Measurements from ENCODE around the gene NBPF1. TPM values are rescaled to one million over a fixed set of nuclear protein-coding genes. Genes with fewer than 3 reads are reported as not detected.
"Not testable (repeated sequence)": the region's sequence is repeated elsewhere in the genome, so short reads cannot be mapped to it uniquely, and the experiment has no call there.

The NBPF1 gene
- total RNA-seq, 1 experiment from 2014 or later = 45.4 TPM

DNA sequence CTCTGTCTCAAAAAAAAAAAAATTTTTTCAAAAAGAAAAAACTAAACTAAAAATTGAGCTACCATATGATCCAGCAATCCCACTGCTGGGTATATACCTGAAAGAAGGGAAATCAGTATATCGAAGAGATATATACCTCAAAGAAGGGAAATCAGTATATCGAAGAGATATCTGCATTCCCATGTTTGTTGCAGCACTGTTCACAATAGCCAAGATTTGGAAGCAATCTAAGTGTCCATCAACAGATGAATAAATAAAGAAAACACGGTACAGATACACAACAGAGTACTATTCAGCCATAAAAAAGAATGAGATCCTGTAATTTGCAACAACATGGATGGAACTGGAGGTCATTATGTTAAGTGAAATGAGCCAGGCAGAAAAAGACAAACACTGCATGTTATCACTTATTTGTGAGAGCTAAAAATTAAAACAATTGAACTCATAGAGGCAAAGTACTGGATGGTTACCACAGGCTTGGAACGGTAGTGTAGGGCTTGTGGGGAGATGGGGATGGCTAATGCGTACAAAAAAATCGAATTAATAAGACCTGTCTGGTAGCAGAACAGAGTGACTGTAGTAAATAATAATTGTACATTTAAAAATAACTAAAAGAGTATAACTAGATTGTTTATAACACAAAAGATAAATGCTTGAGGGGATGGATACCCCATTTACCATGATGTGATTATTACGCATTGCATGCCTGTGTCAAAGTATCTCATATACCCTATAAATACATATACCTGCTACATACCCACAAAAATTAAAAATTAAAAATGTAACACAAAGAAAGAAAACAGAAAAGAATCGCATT, 28.0 kb upstream of the NBPF1 start:
- H4K20me1 ChIP-seq (ENCODE audit: insufficient read depth); H3K4me3 ChIP-seq; H3K27me3 ChIP-seq (ENCODE audit: insufficient read depth, low read depth); H3F3A ChIP-seq (ENCODE audit: insufficient read depth, low read depth); BruUV-seq (replicated peaks); intact Hi-C loops (cut with micrococcal nuclease; ENCODE audit: unreplicated experiment); CTCF ChIA-PET; H3K9me3 ChIP-seq (ENCODE audit: insufficient read depth, low read depth); H3K27ac ChIP-seq; H3K9me2 ChIP-seq (ENCODE audit: insufficient read depth); H3K36me3 ChIP-seq (ENCODE audit: low read depth); H3K4me2 ChIP-seq; H2AFZ ChIP-seq: not testable (repeated sequence)
- peak in 1 of 2 experiments; percentile 26 for DNase-seq
- POLR2A ChIA-PET (ENCODE audit: unreplicated experiment) = interaction anchor here (0.6 kb wide), 1 partner anchor 274 kb away, joined by 4 read pairs; no protein-coding TSS in a partner anchor
- Histone ChIP-seq H3K79me2 (ENCODE audit: low read depth) (peaks cover 33% of the 10 kb centered on the region), H3K4me1 (replicated peaks; ENCODE audit: insufficient read depth) (peaks cover 17% of the 10 kb centered on the region)

DNA sequence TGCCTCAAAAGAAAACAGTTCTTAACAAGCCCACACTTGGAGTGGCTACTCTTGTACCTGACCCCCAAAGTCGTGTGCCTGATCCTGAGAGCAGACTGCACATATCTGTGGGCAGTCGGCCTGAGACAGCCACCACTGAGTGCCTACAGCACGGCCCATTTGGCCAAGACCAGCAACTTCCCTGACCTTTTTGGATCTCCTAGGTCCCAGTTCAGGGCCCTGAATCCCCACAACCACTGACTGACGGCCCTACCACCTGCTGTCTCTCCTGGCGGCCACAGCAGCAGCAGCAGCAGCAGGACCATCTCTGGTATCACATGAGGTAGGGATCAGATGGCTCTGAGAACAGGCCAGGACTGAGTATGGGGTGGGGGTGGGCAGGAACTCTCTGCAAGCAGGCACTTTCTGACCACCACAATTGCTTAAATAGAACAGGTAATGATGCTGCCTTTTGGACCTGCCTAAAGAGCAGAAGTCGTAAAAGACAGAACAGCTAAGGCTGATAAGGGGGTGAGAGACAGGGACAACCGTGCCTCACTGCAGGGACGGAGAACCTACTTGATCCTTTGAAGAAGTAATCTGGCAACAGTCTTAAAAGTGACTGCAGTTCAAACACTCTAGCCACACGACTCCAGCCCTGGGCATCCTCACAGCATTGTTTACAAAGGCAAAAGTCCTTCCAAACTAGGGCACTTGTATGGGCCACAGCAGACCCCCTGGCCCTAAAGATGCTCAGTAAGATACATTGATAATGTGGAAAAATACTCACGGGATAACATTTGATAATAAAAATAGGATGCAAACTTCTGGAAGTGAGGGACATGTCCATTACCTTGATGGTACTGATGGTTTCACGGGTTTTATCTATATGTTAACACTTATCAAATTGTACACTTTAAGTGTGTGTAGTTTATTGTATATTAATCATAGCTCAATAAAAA, 26.0 kb upstream of the NBPF1 start:
- intact Hi-C loops (cut with micrococcal nuclease; ENCODE audit: unreplicated experiment); BruUV-seq (replicated peaks); H3K27me3 ChIP-seq (ENCODE audit: insufficient read depth, low read depth); H4K20me1 ChIP-seq (ENCODE audit: insufficient read depth); H3K4me1 ChIP-seq (replicated peaks; ENCODE audit: insufficient read depth); H2AFZ ChIP-seq; H3K9me2 ChIP-seq (ENCODE audit: insufficient read depth); H3F3A ChIP-seq (ENCODE audit: insufficient read depth, low read depth); H3K27ac ChIP-seq; H3K4me2 ChIP-seq; CTCF ChIA-PET; H3K4me3 ChIP-seq; H3K36me3 ChIP-seq (ENCODE audit: low read depth); H3K9me3 ChIP-seq (ENCODE audit: insufficient read depth, low read depth): not testable (repeated sequence)
- H3K79me2 ChIP-seq (ENCODE audit: low read depth) = peaks cover 32% of the 10 kb centered on the region
- DNase-seq = peak in 1 of 2 experiments; percentile 33
- POLR2A ChIA-PET (ENCODE audit: unreplicated experiment) = interaction anchor here (0.6 kb wide), 1 partner anchor 11 kb away, joined by 6 read pairs; no protein-coding TSS in a partner anchor

DNA sequence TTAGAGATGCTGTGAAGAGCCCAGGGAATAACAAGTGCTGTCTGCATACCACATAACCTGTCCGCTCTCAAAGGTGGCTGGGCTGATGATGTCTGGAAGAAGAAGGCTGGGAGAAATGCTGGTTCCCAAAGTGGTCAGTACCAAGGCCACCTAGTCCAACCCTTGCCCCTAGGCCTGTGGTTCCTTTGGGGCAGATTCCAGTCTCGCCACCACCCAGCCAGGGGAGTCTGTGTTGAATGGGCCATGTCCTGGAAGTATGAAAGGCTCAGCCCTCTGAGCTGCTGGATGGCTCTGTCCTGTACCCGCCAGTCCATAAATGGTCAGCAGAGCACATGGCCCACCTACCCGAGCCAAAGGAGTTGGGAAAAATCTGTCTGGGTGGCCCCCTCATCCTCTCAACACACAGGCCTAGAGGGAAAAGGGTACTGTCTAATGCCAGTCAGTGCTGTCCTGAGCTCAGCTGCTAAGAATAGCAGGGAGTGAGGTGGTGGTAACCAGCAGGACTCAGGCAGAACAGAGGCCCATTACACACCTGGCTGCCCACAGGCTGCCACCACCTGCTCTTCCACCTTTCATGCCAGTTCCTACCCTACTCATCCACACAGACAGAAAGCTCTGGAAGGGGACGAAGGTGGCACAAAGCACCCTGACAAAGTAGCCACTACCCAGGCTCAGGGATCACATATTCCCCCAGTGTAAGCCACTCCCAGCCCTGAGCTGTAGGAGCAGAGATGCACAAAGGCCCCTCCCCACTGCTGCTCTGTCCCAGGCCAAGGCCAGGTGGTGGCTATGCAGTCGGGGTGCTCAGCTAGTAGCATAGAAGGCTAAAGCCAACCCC, 24.8 kb upstream of the NBPF1 start:
- CTCF ChIA-PET; BruUV-seq (replicated peaks): not testable (repeated sequence)

DNA sequence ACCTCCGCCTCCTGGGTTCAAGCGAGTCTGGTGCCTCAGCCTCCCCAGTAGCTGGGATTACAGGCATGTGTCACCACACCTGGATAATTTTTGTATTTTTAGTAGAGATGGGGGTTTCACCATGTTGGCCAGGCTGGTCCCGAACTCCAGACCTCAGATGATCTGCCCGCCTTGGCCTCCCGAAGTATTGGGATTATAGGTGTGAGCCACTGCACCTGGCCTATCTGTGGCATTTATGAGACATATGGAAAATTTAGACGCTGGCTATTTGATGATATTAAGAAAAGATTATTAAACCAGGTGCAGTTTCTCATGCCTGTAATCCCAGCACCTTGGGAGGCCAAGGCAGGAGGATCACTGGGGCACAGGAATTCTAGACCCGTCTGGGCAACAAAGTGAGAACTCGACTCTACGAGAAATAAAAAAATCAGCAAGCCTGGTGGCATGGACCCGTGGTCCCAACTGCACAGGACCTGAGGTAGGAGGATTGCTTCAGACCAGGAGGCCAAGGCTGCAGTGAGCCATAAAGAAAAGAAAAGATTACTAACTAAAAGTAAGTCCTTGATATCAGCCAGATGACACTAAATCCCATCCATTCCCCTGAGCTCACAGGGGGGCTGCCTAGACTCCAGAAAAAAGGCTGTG, 23.3 kb upstream of the NBPF1 start:
- intact Hi-C loops (cut with micrococcal nuclease; ENCODE audit: unreplicated experiment); H3K9me2 ChIP-seq (ENCODE audit: insufficient read depth); H3K27me3 ChIP-seq (ENCODE audit: insufficient read depth, low read depth); H3K4me2 ChIP-seq; POLR2A ChIA-PET (ENCODE audit: unreplicated experiment); H3K4me1 ChIP-seq (replicated peaks; ENCODE audit: insufficient read depth); H3K36me3 ChIP-seq (ENCODE audit: low read depth); CTCF ChIA-PET; H2AFZ ChIP-seq; H3K4me3 ChIP-seq; H3F3A ChIP-seq (ENCODE audit: insufficient read depth, low read depth); H4K20me1 ChIP-seq (ENCODE audit: insufficient read depth); H3K9me3 ChIP-seq (ENCODE audit: insufficient read depth, low read depth); BruUV-seq (replicated peaks); H3K27ac ChIP-seq: not testable (repeated sequence)
- H3K79me2 ChIP-seq (ENCODE audit: low read depth) = peaks cover 14% of the 10 kb centered on the region
- DNase-seq = peak in 1 of 2 experiments; percentile 21

More for the DNA sequence above, 24.8 kb upstream of the NBPF1 start:
- POLR2A ChIA-PET (ENCODE audit: unreplicated experiment); H3K4me2 ChIP-seq; H3K9me2 ChIP-seq (ENCODE audit: insufficient read depth); H2AFZ ChIP-seq; H3K27ac ChIP-seq; H3K36me3 ChIP-seq (ENCODE audit: low read depth); intact Hi-C loops (cut with micrococcal nuclease; ENCODE audit: unreplicated experiment); H3K9me3 ChIP-seq (ENCODE audit: insufficient read depth, low read depth); H4K20me1 ChIP-seq (ENCODE audit: insufficient read depth); H3K4me3 ChIP-seq; H3K4me1 ChIP-seq (replicated peaks; ENCODE audit: insufficient read depth); H3K27me3 ChIP-seq (ENCODE audit: insufficient read depth, low read depth); H3F3A ChIP-seq (ENCODE audit: insufficient read depth, low read depth): not testable (repeated sequence)
- DNase-seq = peak in 1 of 2 experiments; percentile 32
- peaks cover 20% of the 10 kb centered on the region for H3K79me2 ChIP-seq (ENCODE audit: low read depth)

DNA sequence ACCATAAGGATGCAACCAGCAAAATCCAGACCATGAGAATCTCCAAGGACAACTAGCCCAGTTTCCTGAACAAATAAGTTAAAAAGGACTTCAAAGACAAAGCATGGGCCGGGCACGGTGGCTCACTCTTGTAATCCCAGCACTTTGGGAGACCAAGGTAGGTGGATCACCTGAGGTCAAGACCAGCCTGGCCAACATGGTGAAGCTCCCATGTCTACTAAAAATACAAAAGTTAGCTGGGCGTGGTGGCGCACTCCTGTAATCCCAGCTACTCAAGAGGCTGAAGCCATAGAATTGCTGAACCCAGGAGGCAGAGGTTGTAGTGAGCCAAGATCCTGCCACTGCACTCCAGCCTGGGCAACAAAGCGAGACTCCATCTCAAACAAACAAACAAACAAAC, 22.6 kb upstream of the NBPF1 start:
- CTCF ChIA-PET; H3K4me1 ChIP-seq (replicated peaks; ENCODE audit: insufficient read depth); H3K4me3 ChIP-seq; H3K9me2 ChIP-seq (ENCODE audit: insufficient read depth); H3K79me2 ChIP-seq (ENCODE audit: low read depth); BruUV-seq (replicated peaks); H3K27ac ChIP-seq; H3F3A ChIP-seq (ENCODE audit: insufficient read depth, low read depth); H3K27me3 ChIP-seq (ENCODE audit: insufficient read depth, low read depth); H3K4me2 ChIP-seq; H4K20me1 ChIP-seq (ENCODE audit: insufficient read depth); DNase-seq; intact Hi-C loops (cut with micrococcal nuclease; ENCODE audit: unreplicated experiment); H3K36me3 ChIP-seq (ENCODE audit: low read depth); H3K9me3 ChIP-seq (ENCODE audit: insufficient read depth, low read depth); H2AFZ ChIP-seq: not testable (repeated sequence)
- POLR2A ChIA-PET (ENCODE audit: unreplicated experiment) = interaction anchor here (0.7 kb wide), 1 partner anchor 397 kb away, joined by 6 read pairs; no protein-coding TSS in a partner anchor

DNA sequence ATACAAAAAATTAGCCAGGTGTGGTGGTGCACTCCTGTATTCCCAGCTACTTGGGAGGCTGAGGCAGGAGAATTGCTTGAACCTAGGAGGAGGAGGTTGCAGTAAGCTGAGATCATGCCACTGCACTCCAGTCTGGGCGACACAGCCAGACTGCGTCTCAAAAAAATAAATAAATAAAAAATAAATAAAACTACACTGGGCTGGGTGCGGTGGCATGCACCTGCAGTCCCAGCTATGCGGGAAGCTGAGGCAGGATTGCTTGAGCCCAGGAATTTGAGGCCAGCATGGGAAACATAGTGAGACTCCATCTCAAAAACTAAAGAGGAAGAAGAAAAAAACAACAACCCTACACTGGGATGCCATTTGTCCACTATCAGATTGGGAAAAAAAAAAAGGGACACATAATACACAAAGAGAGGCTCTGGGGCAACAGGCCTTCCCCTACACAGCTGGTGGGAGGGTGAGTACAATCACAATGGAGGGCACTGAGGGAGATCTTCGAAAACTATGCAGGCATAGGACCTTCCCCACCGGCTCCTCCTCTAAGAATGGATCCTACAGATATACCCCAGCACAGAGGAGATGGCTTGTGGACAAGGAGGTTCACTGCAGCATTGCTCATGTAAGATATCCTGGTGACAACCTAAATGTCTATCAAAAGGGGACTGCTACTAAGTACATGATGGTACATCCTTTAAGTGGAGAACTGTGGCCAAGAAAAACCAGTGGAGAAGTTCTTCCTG, 20.3 kb upstream of the NBPF1 start:
- intact Hi-C loops (cut with micrococcal nuclease; ENCODE audit: unreplicated experiment); H3K27me3 ChIP-seq (ENCODE audit: insufficient read depth, low read depth); H4K20me1 ChIP-seq (ENCODE audit: insufficient read depth); H2AFZ ChIP-seq; H3K4me1 ChIP-seq (replicated peaks; ENCODE audit: insufficient read depth); H3K79me2 ChIP-seq (ENCODE audit: low read depth); H3K4me2 ChIP-seq; H3K27ac ChIP-seq; H3K9me2 ChIP-seq (ENCODE audit: insufficient read depth); BruUV-seq (replicated peaks); H3K9me3 ChIP-seq (ENCODE audit: insufficient read depth, low read depth); H3F3A ChIP-seq (ENCODE audit: insufficient read depth, low read depth); H3K4me3 ChIP-seq; CTCF ChIA-PET; H3K36me3 ChIP-seq (ENCODE audit: low read depth); POLR2A ChIA-PET (ENCODE audit: unreplicated experiment): not testable (repeated sequence)
- peak in 1 of 2 experiments; percentile 32 for DNase-seq

Data from PC-9 (cell line).